ENCODE data around the gene ATP2B1. TPM values are rescaled to one million over a fixed set of nuclear protein-coding genes. Genes with fewer than 3 reads are reported as not detected.
"Not testable (repeated sequence)": the region's sequence is repeated elsewhere in the genome, so short reads cannot be mapped to it uniquely, and the experiment has no call there.

ATP2B1 gene
- polyA plus RNA-seq (2013, experiment 1 of 2; ENCODE audit: insufficient read length), result 32.6 TPM
- polyA plus RNA-seq (2013, experiment 2 of 2; ENCODE audit: insufficient read length), result 30.0 TPM

DNA sequence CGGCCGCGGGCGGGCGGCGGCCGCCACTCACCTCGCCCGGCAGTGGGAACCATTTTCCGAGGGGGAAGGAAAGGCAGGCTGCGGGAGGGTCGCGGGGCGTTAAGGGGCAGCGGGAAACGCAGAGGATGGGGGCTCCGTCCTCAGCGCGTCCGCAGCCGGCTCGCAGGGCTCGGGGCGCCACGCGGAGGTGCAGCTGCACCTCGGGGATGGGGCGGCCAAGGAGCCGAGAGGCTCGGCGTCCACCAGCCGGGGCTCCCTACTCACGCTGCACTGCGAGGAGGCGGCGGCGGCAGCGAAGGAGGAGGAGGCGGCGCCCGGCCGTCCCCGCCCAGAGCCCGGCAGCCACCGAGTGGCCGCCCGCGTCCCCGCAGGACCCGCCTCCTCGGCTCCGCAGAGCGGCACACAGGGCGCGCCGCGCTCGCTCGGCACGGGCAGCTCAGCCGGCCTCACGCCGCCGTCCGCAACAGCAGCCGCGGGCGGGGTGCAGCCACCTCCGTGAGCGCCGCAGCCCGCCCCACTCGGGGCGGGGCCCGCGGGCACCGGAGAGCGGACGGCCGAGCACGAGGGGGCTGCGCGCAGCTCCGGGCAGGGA is at the start of gene ATP2B1:
ATP2B1 (minus strand) TSS at position 274 of the 592 bp plus-strand sequence. CDS start 52,952 bp downstream, outside the sequence.
- peak; percentile 89 for DNase-seq

GRCh38 chr12:89757987-89758386 is 49.3 kb upstream of the ATP2B1 start:
- not testable (repeated sequence) for DNase-seq

DNA sequence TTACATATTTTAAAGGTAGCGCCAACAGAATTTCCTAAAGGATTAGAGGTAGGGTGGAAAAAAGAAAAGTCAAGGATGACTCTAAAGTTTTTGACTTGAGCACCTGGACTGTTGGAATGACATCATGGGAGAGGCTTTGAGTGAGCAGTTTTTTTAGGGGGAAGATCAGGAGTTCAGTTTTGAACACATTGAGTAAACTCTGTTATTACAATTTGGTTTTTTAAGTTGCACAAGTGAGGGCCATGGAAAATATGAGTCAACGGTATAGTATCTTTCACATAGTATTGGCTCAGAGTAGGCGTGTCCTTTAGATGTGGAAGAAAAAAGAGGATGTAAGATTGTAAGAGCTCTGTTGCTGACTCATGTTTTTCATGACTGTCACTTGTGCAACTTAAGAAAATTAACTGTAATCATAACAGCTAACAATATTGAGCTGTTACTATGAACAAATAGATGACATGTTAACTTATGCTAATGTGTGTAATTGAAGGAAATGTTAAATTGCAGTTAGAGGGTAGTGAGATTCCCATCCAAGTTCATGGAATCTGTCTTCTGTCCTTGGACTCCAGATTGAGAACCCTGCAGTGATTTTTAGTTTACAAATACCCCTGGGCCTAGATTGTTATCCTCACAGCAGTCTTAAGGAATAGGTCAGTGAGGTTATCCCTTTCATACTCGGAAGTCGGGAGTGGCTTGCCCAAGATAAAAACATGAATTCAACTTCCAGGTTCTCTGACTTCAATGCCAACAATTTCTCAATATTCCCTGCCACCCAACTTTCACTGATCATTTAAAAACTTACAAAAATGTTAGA is 48.2 kb upstream of the ATP2B1 start:
- peak; percentile 98 for DNase-seq

- DNase-seq, result no peak
These were observed 47.6 kb upstream of the ATP2B1 start for GRCh38 chr12:89756194-89756584.

GRCh38 chr12:89753997-89754396 is 45.4 kb upstream of the ATP2B1 start:
- no peak for DNase-seq

DNA sequence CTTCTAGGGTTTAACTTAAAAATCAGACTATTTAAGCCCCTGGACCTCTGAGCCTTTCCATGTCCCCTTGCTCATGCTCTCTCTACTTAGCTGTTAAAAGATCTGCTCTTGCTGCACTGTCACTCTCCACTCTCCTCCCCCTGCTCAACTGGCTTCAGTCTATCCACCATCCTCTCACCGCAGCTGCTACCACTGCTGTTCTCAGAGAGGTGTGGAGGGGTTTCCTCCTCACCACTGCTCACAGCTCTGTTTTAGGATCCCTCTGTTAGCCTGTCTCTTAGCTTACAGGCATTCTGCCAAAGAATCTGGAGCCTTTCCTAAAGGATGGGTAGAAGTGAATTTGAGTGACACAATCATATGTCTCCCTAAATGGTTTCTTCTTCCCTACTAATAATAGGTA is 43.7 kb upstream of the ATP2B1 start:
- DNase-seq, result no peak

- peak; percentile 75 for DNase-seq
These were observed 42.0 kb upstream of the ATP2B1 start for GRCh38 chr12:89750389-89751351.

DNA sequence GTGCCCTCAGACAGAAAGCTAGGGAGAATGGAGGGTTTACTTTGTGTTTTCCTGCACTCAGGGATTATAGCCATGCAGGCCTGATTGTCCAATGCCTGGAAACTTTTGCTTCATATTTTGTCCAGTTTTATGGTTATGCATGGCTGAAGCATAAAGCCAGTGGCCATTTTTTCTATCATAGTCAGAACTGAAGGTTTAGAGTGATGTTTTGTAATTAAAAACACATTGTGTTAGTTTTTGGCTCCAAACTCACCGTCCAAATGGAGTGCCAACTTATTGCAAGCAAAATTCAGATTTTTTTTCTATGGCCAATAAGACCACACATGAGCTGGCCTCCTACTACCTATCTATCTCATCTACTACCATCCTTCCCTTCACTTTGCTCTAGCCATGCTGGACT is 40.2 kb upstream of the ATP2B1 start:
- DNase-seq, result no peak

DNA sequence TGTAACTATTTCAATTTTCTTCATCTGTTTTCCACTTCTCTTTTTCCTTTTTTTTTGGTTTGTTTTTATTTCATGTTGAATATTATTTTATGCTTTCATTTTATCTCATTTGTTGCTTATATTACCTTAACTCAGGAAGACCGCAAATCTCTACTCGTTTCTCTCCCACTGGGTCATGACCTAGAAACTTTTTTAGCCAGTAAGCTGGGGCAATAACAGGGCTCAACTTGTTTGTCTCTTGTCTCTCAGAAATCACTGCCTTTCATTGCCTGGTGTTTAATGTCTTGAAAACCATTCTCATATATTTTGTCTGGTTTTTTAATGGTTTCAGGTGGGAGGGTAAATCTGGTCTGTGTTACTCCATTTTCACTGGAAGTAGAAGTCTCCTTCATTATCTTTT is 36.6 kb upstream of the ATP2B1 start:
- no peak for DNase-seq

GRCh38 chr12:89742337-89743022 is 33.8 kb upstream of the ATP2B1 start:
- DNase-seq, result no peak

- no peak for DNase-seq
These were observed 32.3 kb upstream of the ATP2B1 start for GRCh38 chr12:89740943-89741342.

DNA sequence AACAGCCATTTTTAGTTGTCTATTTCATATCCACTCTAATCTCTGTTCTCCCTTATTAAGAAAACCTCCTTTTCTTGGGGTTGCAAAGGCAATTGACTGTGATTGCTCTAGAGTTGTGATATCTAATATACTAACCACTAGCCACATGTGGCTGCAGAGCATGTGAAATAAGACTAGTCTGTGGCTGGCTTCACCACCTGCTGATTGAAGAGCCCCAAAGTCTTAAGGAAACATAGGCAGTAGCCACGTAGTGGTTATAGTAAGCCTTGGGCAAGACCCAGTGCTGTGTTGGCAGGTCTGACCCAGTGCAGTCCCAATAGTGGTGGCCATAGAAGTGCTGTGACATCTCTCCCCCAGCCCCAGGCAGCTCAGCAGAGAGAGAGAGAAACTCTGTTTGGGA is 28.4 kb upstream of the ATP2B1 start:
- no peak for DNase-seq

DNA sequence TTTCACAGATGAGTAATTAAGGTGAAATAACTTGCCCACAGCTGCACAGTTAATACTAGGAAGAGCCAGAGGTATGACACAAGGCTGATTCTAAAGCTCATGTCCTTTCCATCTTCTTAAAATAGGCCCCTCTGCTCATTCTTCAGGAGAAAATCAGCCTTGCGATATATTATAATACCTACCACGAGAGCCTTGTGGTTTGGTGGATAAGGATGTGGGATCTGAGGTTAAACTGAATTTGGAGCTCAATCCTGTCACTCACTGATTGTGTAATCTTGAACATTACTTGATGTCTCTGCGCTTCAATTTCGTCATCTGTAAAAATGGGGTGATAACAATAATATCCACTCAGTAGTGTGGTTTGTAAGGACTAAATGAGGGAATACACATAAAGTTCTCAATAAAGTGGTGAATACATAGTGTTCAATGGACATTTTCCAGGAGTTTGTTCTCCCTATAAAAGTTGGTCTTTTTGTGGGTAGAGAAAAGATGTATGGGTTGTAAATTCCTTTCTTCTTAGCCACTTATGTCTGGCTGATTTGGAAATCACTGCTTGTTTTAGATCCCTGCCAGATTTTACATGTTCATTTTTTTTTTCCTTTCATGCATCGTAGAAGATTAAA is 25.1 kb upstream of the ATP2B1 start:
- DNase-seq, result peak; percentile 98

- DNase-seq, result no peak
These were observed 23.9 kb upstream of the ATP2B1 start for GRCh38 chr12:89732522-89732921.

DNA sequence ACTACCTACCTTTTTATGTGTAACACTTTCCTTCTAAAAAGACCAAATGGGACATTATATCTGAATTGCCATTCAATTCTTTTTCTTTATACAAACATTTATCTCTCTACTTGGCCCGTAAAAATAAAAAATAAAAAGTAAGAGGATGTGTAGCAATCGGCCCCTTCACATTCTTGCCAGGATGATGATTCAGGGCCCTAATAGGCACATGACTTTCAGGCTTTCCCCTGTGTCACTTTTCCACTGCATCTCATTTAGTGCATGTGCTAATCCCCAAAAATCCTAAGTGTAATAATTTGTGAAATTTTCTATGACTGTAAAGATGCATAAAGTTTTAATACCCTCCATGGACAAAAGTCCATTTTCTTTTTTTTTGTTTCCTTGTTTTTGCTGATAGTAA is 23.0 kb upstream of the ATP2B1 start:
- DNase-seq, result peak; percentile 55

DNA sequence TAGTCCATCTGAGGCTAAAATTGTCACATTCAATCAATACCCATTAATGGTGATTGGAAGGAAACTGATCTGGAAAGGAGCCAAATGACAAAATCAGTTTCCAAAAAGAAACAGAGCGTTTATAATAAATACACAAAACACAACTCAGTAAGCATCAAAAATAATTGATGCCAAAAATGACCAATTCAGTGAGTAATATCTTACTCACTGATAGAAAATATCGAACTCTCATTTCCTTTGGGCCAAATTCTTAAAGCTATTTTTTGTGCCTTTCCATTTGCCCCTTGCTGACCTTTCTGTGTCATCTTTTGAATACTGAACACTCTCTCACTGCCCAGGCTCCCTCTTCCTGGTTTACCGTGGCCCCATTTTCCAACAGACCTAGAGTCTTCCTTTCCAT is 22.5 kb upstream of the ATP2B1 start:
- DNase-seq, result no peak

GRCh38 chr12:89729946-89730459 is 21.4 kb upstream of the ATP2B1 start:
- DNase-seq, result no peak

- DNase-seq, result no peak
These were observed 14.6 kb upstream of the ATP2B1 start for GRCh38 chr12:89723276-89723675.

GRCh38 chr12:89721291-89721987 is 12.8 kb upstream of the ATP2B1 start:
- DNase-seq, result no peak

DNA sequence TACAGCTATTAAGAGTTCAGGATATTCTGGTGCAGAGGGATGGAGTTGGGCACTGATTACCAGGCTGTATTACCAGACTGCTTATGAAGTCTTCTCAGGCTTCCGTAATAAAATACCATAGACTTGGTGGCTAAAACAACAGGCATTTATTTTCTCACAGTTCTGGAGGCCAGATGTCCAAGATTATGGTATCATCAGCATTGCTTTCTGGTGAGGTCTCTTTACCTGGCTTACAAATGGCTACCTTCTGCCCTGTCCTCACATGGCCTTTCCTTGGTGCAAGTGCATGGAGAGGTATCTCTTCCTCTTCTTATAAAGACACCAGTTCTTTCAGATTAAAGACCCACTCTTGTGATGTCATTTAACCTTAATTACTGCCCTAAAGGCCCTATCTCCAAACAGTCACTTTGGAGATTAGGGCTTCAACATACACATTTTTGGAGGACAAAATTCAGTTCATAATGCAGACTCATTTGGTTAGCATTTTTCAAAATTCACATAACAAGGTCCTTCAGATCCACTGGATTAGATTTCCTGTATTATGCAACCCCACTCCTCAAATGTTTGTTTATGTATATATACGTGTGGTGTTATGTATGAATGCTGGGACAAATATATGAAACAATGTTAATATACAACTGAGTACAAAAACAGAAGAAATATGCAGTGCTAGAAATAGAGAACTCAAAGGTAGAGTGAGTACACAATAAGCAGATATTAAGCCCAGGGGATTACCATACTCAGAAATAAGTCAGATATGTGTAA is 9.3 kb upstream of the ATP2B1 start:
- no peak for DNase-seq
